Esophagus mucosa (tissue), 1 donor: ENCODE data around the gene MRTFA. TPM values are rescaled to one million over a fixed set of nuclear protein-coding genes. Genes with fewer than 3 reads are reported as not detected.

Source experiments
- ATAC-seq: fragments of 200-7000 bp; cut with Tn5 transposase; one replicate; pipeline ENCODE4 v1.9.1; 2020
- total RNA-seq: library from RNA; stranded (reverse); gene quantifications from one replicate; pipeline ENCODE4 v1.2.4, GENCODE V29; 2023
- donor health status: DM: yes; HTN: yes; CAD: no.

MRTFA gene
- total RNA-seq, 1 donor from 2014 or later, result 19.4 TPM

- ATAC-seq, result no peak
Observed at GRCh38 chr22:40452730-40453487, 183.6 kb downstream of the MRTFA start.

GRCh38 chr22:40451210-40451609 lies 185.3 kb downstream of the MRTFA start:
- ATAC-seq, result no peak

GRCh38 chr22:40450616-40451015 lies 185.9 kb downstream of the MRTFA start:
- ATAC-seq, result no peak

- peak; percentile 36 for ATAC-seq
Observed at GRCh38 chr22:40449676-40450035, 186.9 kb downstream of the MRTFA start.

- ATAC-seq, result no peak
Observed at GRCh38 chr22:40446203-40446602, 190.3 kb downstream of the MRTFA start.

- ATAC-seq, result no peak
Observed at GRCh38 chr22:40444178-40444831, 192.2 kb downstream of the MRTFA start.

- ATAC-seq, result no peak
Observed at GRCh38 chr22:40443732-40444131, 192.8 kb downstream of the MRTFA start.

- no peak for ATAC-seq
Observed at GRCh38 chr22:40441761-40442390, 194.6 kb downstream of the MRTFA start.

- peak; percentile 46 for ATAC-seq
Observed at GRCh38 chr22:40436505-40437431, 199.8 kb downstream of the MRTFA start.

GRCh38 chr22:40434745-40435144 lies 201.8 kb downstream of the MRTFA start:
- no peak for ATAC-seq

- ATAC-seq, result no peak
Observed at GRCh38 chr22:40434106-40434505, 202.4 kb downstream of the MRTFA start.

GRCh38 chr22:40433416-40434090 lies 203.0 kb downstream of the MRTFA start:
- no peak for ATAC-seq

GRCh38 chr22:40432625-40433024 lies 203.9 kb downstream of the MRTFA start:
- ATAC-seq, result no peak

GRCh38 chr22:40432157-40432556 lies 204.4 kb downstream of the MRTFA start:
- ATAC-seq, result no peak

GRCh38 chr22:40430991-40431390 lies 205.5 kb downstream of the MRTFA start:
- ATAC-seq, result no peak

GRCh38 chr22:40429481-40429880 lies 207.0 kb downstream of the MRTFA start:
- no peak for ATAC-seq

GRCh38 chr22:40428796-40429195 lies 207.7 kb downstream of the MRTFA start:
- no peak for ATAC-seq

- ATAC-seq, result peak; percentile 33
Observed at GRCh38 chr22:40426594-40427333, 209.8 kb downstream of the MRTFA start.

- ATAC-seq, result no peak
Observed at GRCh38 chr22:40425082-40425481, 211.4 kb downstream of the MRTFA start.

GRCh38 chr22:40423882-40424640 lies 212.5 kb downstream of the MRTFA start:
- ATAC-seq, result no peak

- ATAC-seq, result no peak
Observed at GRCh38 chr22:40423310-40423688, 213.2 kb downstream of the MRTFA start.
